ENCODE data around the gene MRM2.

GRCh38 chr7:2198206-2198605 lies 43.8 kb downstream of the MRM2 start:
- TF ChIP-seq CTCF (IDR thresholded peaks at IDR 0.05 in 2 of 3, conservative IDR thresholded peaks at IDR 0.05 in 1 of 3; ENCODE audit: borderline replicate concordance in 1 of 3, insufficient read depth in 1 of 3, low read depth in 2 of 3, low read length in 2 of 3) (no peak), SP1 (IDR thresholded peaks at IDR 0.05; ENCODE audit: low read depth) (no peak), SIN3A (IDR thresholded peaks at IDR 0.05; ENCODE audit: low read depth) (no peak), EZH2phosphoT487 (IDR thresholded peaks at IDR 0.05; ENCODE audit: borderline replicate concordance) (no peak), POLR2AphosphoS5 (IDR thresholded peaks at IDR 0.05; ENCODE audit: low read depth, low read length) (no peak), REST (IDR thresholded peaks at IDR 0.05; ENCODE audit: low read depth) (no peak), EZH2 (IDR thresholded peaks at IDR 0.05) (no peak)

Data from HCT116 (cell line).